ENCODE results near the gene DNM3. TPM values are rescaled to one million over a fixed set of nuclear protein-coding genes. Genes with fewer than 3 reads are reported as not detected.

Gene DNM3
- total RNA-seq, 1 donor from 2014 or later = 1.1 TPM

DNA sequence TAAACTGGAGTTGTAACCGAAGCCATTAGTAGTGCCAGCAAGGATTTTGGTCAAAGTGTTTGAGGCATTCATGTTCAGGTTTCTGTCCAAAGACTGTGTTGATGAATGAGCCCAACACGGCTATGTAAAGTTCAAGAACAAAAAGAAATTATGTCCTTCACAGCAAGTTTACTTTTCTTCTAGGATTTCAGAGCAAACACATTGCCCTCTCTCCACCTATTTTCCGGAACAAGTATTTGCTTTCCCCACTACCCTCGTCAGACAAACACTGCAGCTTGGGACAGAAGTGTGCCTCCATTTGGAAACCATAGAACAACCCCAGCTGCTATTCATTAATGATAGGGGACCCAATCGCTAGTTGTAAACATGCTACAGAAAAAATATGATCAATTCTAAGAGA is 427.8 kb downstream of the DNM3 start:
- peaks cover 2% of the 10 kb centered on the region for H3K4me1 Mint-ChIP-seq
- H3K4me3 ChIP-seq = no peak overlapping the region
- H4K20me1 ChIP-seq (ENCODE audit: low read depth) = no peaks in the 10 kb centered on the region
- peak overlapping the region; percentile 13 for H2AFZ ChIP-seq (replicated peaks)
- no peak overlapping the region for H3K27ac ChIP-seq
- H3K9me3 Mint-ChIP-seq = no peaks in the 10 kb centered on the region
- no peaks in the 10 kb centered on the region for H3K36me3 ChIP-seq
- no peaks in the 10 kb centered on the region for H3K9me3 ChIP-seq (ENCODE audit: low read depth)
- no peaks in the 10 kb centered on the region for H3K27me3 ChIP-seq
- H3K79me2 ChIP-seq (ENCODE audit: low read depth) = no peaks in the 10 kb centered on the region
- DNase-seq (ENCODE audit: low spot score) = no peak
- no peaks in the 10 kb centered on the region for H3K4me1 ChIP-seq
- H3K27ac Mint-ChIP-seq = no peak overlapping the region
- H3K4me3 Mint-ChIP-seq = no peak overlapping the region
- H3F3A ChIP-seq (ENCODE audit: low read depth) = no peaks in the 10 kb centered on the region
- H3K27me3 Mint-ChIP-seq (ENCODE audit: insufficient read depth, low read depth) = no peaks in the 10 kb centered on the region
- H3K4me2 ChIP-seq = no peak overlapping the region
- TF ChIP-seq, protein P1, sequence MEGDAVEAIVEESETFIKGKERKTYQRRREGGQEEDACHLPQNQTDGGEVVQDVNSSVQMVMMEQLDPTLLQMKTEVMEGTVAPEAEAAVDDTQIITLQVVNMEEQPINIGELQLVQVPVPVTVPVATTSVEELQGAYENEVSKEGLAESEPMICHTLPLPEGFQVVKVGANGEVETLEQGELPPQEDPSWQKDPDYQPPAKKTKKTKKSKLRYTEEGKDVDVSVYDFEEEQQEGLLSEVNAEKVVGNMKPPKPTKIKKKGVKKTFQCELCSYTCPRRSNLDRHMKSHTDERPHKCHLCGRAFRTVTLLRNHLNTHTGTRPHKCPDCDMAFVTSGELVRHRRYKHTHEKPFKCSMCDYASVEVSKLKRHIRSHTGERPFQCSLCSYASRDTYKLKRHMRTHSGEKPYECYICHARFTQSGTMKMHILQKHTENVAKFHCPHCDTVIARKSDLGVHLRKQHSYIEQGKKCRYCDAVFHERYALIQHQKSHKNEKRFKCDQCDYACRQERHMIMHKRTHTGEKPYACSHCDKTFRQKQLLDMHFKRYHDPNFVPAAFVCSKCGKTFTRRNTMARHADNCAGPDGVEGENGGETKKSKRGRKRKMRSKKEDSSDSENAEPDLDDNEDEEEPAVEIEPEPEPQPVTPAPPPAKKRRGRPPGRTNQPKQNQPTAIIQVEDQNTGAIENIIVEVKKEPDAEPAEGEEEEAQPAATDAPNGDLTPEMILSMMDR (IDR thresholded peaks at IDR 0.05) = no peak
- H3K9ac ChIP-seq = no peak overlapping the region
- no peaks in the 10 kb centered on the region for H3K36me3 Mint-ChIP-seq

DNA sequence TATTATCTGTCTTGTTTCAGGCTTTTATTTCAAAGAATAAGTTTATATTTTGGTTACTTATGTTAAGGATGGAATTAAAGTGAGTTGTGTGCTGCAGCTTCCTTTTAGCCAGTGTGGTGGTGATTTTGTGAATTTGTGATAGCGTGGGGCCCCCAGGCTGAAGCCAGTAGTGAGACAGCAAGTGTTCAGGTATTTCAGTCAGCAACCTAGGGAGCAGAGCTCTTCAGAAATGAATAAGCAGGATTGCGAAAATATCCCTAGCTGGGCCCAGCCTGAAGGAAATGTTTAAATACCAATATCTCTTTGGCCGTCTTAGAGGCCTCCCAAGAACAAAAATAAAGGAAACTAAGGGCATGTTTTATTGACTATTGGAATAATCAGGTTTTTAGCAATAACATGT is 428.3 kb downstream of the DNM3 start:
- H3K9me3 Mint-ChIP-seq = no peaks in the 10 kb centered on the region
- no peak overlapping the region for H2AFZ ChIP-seq (replicated peaks)
- TF ChIP-seq, protein P1 (IDR thresholded peaks at IDR 0.05) = no peak
- TF ChIP-seq EZH2phosphoT487 (IDR thresholded peaks at IDR 0.05) = no peak

DNA sequence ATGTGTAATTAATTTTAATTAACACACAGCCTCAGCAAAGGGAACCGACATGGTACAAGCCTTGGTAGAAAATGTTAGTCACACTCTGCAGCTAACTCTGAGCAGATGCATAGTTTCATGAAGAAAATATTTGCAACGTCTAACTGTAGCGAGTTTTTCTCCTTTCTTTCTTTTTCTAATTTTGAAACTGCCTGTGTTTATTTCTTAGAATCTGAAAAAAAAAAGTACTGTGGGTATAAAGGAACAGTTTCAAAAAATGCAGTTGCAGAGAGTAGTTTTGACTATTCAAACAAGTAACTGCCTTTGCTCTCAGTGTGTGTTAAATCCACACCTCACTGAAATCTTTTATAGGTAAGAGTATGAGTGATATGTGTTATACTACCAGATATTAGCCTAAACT is 429.3 kb downstream of the DNM3 start:
- no peaks in the 10 kb centered on the region for H3K4me1 Mint-ChIP-seq
- Histone ChIP-seq H2AFZ (replicated peaks) (no peak overlapping the region), H3K9me3 (ENCODE audit: low read depth) (no peaks in the 10 kb centered on the region), H3K9ac (no peak overlapping the region), H3K4me3 (no peak overlapping the region), H3K79me2 (ENCODE audit: low read depth) (no peaks in the 10 kb centered on the region), H3K36me3 (no peaks in the 10 kb centered on the region), H3K27me3 (no peaks in the 10 kb centered on the region), H3F3A (ENCODE audit: low read depth) (no peaks in the 10 kb centered on the region), H3K4me2 (no peak overlapping the region), H3K4me1 (no peaks in the 10 kb centered on the region), H3K27ac (no peak overlapping the region), H4K20me1 (ENCODE audit: low read depth) (no peaks in the 10 kb centered on the region)
- H3K4me3 Mint-ChIP-seq = no peak overlapping the region
- no peak for DNase-seq (ENCODE audit: low spot score)
- H3K9me3 Mint-ChIP-seq = no peaks in the 10 kb centered on the region
- no peaks in the 10 kb centered on the region for H3K27me3 Mint-ChIP-seq (ENCODE audit: insufficient read depth, low read depth)
- H3K27ac Mint-ChIP-seq = no peak overlapping the region
- H3K36me3 Mint-ChIP-seq = no peaks in the 10 kb centered on the region
- no peak for TF ChIP-seq EZH2phosphoT487 (IDR thresholded peaks at IDR 0.05)
- TF ChIP-seq EZH2 (IDR thresholded peaks at IDR 0.05) = no peak
- TF ChIP-seq, protein P1 (IDR thresholded peaks at IDR 0.05) = no peak

More for the DNA sequence above, 428.3 kb downstream of the DNM3 start:
- Mint-ChIP-seq H3K36me3 (no peaks in the 10 kb centered on the region), H3K27me3 (ENCODE audit: insufficient read depth, low read depth) (no peaks in the 10 kb centered on the region), H3K27ac (no peak overlapping the region), H3K4me3 (no peak overlapping the region), H3K4me1 (no peaks in the 10 kb centered on the region)
- Histone ChIP-seq H3K4me2 (no peak overlapping the region), H3K27me3 (no peaks in the 10 kb centered on the region), H3K4me3 (no peak overlapping the region), H4K20me1 (ENCODE audit: low read depth) (no peaks in the 10 kb centered on the region), H3K27ac (no peak overlapping the region), H3K9me3 (ENCODE audit: low read depth) (no peaks in the 10 kb centered on the region), H3K4me1 (no peaks in the 10 kb centered on the region), H3K79me2 (ENCODE audit: low read depth) (no peaks in the 10 kb centered on the region), H3F3A (ENCODE audit: low read depth) (no peaks in the 10 kb centered on the region), H3K36me3 (no peaks in the 10 kb centered on the region), H3K9ac (no peak overlapping the region)
- no peak for DNase-seq (ENCODE audit: low spot score)

DNA sequence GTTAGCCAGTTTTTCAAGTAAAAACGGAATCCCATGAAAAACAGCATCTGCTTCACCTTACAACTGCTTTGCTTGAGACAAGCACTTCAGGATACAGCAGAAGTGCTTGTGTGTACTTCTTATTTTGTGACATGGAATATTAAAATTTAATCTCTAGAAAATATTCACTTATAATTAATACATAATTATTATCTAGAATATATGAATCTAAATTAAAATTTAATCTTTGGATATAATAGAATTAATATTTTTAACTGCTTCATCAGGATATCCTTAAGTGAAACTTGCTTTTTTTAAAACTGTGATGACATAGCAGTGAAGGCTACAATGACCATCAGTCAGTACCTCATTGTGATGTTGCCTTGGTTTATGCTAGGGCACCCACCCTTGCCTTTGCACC is 430.8 kb downstream of the DNM3 start:
- H3K27me3 Mint-ChIP-seq (ENCODE audit: insufficient read depth, low read depth) = no peaks in the 10 kb centered on the region
- no peak overlapping the region for H3K27ac ChIP-seq
- H3F3A ChIP-seq (ENCODE audit: low read depth) = no peaks in the 10 kb centered on the region
- H3K9me3 ChIP-seq (ENCODE audit: low read depth) = no peaks in the 10 kb centered on the region
- H3K4me3 ChIP-seq = no peak overlapping the region
- H3K4me1 Mint-ChIP-seq = no peaks in the 10 kb centered on the region
- no peaks in the 10 kb centered on the region for H3K36me3 ChIP-seq
- no peaks in the 10 kb centered on the region for H3K36me3 Mint-ChIP-seq
- H3K9me3 Mint-ChIP-seq = no peaks in the 10 kb centered on the region
- H3K4me3 Mint-ChIP-seq = no peak overlapping the region
- no peaks in the 10 kb centered on the region for H3K27me3 ChIP-seq
- no peaks in the 10 kb centered on the region for H3K4me1 ChIP-seq
- H3K4me2 ChIP-seq = no peak overlapping the region
- DNase-seq (ENCODE audit: low spot score) = no peak
- H3K27ac Mint-ChIP-seq = no peak overlapping the region
- no peak overlapping the region for H3K9ac ChIP-seq
- no peaks in the 10 kb centered on the region for H3K79me2 ChIP-seq (ENCODE audit: low read depth)
- TF ChIP-seq EZH2phosphoT487 (IDR thresholded peaks at IDR 0.05) (no peak), EZH2 (IDR thresholded peaks at IDR 0.05) (no peak)
- TF ChIP-seq, protein P1 (IDR thresholded peaks at IDR 0.05) = no peak
- no peaks in the 10 kb centered on the region for H4K20me1 ChIP-seq (ENCODE audit: low read depth)
- H2AFZ ChIP-seq (replicated peaks) = no peak overlapping the region

Data from neural progenitor cell (in vitro differentiated cells).